H9 (cell line): ENCODE data around the gene NUP107. TPM values are rescaled to one million over a fixed set of nuclear protein-coding genes. Genes with fewer than 3 reads are reported as not detected.

Source experiments
- DNase-seq: peaks from one replicate; pipeline ENCODE4 v3.0.0-alpha.2; 2017
- H2AFZ ChIP-seq: one replicate; pipeline ENCODE4 v1.6.1; 2013; ENCODE audit warnings: mild to moderate bottlenecking, low read length, control low read depth, moderate library complexity
- H2AK5ac ChIP-seq: 2 replicates; pipeline ENCODE4 v1.6.1; 2013; ENCODE audit warnings: low read length, control low read depth, mixed read lengths; ENCODE audit not compliant: insufficient read length
- H2BK120ac ChIP-seq: one replicate; pipeline ENCODE4 v1.6.1; 2013; ENCODE audit warnings: low read depth, mild to moderate bottlenecking, low read length, control low read depth, inconsistent platforms; ENCODE audit not compliant: poor library complexity, severe bottlenecking
- H2BK12ac ChIP-seq: 2 replicates; pipeline ENCODE4 v1.6.1; 2013; ENCODE audit warnings: low read length, control low read depth, mixed read lengths, low read depth; ENCODE audit not compliant: insufficient read length
- H2BK15ac ChIP-seq: 2 replicates; pipeline ENCODE4 v1.6.1; 2013; ENCODE audit warnings: low read depth, low read length, control low read depth
- H2BK20ac ChIP-seq: one replicate; pipeline ENCODE4 v1.6.1; 2013; ENCODE audit warnings: low read depth, mild to moderate bottlenecking, low read length, control low read depth, inconsistent platforms; ENCODE audit not compliant: poor library complexity, severe bottlenecking
- H2BK5ac ChIP-seq: 2 replicates; pipeline ENCODE4 v1.6.1; 2013; ENCODE audit warnings: low read length, control low read depth, mixed read lengths; ENCODE audit not compliant: insufficient read length
- H3K14ac ChIP-seq: 2 replicates; pipeline ENCODE4 v1.6.1; 2013; ENCODE audit warnings: low read length, control low read depth; ENCODE audit not compliant: insufficient read depth
- H3K18ac ChIP-seq: 2 replicates; pipeline ENCODE4 v1.6.1; 2013; ENCODE audit warnings: low read depth, mild to moderate bottlenecking, mixed read lengths, low read length, control low read depth; ENCODE audit not compliant: insufficient read length
- H3K23ac ChIP-seq: 2 replicates; pipeline ENCODE4 v1.6.1; 2013; ENCODE audit warnings: low read length, control low read depth, mixed read lengths, low read depth; ENCODE audit not compliant: insufficient read length
- H3K23me2 ChIP-seq: 2 replicates; pipeline ENCODE4 v1.6.1; 2013; ENCODE audit warnings: low read depth, mild to moderate bottlenecking, mixed read lengths, low read length, control low read depth; ENCODE audit not compliant: insufficient read length, poor library complexity, severe bottlenecking
- H3K27ac ChIP-seq: 2 replicates; pipeline ENCODE4 v1.5.1; 2013; ENCODE audit warnings: low read length, control low read depth, mixed read lengths, low read depth; ENCODE audit not compliant: insufficient read length
- H3K27me3 ChIP-seq: 2 replicates; pipeline ENCODE4 v1.6.1; 2013; ENCODE audit warnings: low read length, control low read depth, inconsistent platforms; ENCODE audit not compliant: insufficient read depth
- H3K4ac ChIP-seq: 2 replicates; pipeline ENCODE4 v1.6.1; 2013; ENCODE audit warnings: low read depth, mild to moderate bottlenecking, control low read depth, inconsistent platforms, low read length, moderate library complexity
- H3K4me1 ChIP-seq: 2 replicates; pipeline ENCODE4 v1.6.1; 2013; ENCODE audit warnings: low read length, control low read depth, inconsistent platforms; ENCODE audit not compliant: insufficient read depth
- H3K4me2 ChIP-seq: 2 replicates; pipeline ENCODE4 v1.6.1; 2013; ENCODE audit warnings: low read length, control low read depth, mixed read lengths; ENCODE audit not compliant: insufficient read length, insufficient read depth
- H3K56ac ChIP-seq: 2 replicates; pipeline ENCODE4 v1.6.1; 2013; ENCODE audit warnings: low read depth, mild to moderate bottlenecking, mixed read lengths, low read length, control low read depth; ENCODE audit not compliant: insufficient read length
- H3K79me1 ChIP-seq: 2 replicates; pipeline ENCODE4 v1.6.1; 2013; ENCODE audit warnings: low read depth, mild to moderate bottlenecking, moderate library complexity, low read length, control low read depth, inconsistent platforms; ENCODE audit not compliant: insufficient read depth, poor library complexity, severe bottlenecking
- H3K79me2 ChIP-seq: 2 replicates; pipeline ENCODE4 v1.6.1; 2013; ENCODE audit warnings: low read length, control low read depth, inconsistent platforms; ENCODE audit not compliant: insufficient read depth
- H3K9ac ChIP-seq: 2 replicates; pipeline ENCODE4 v1.6.1; 2013; ENCODE audit warnings: low read length, control low read depth, mixed read lengths; ENCODE audit not compliant: insufficient read length; ENCODE audit errors: extremely low read depth
- H3K9me3 ChIP-seq: one replicate; pipeline ENCODE4 v1.6.1; 2013; ENCODE audit warnings: low read depth, low read length, inconsistent platforms; ENCODE audit not compliant: control insufficient read depth
- H3T11ph ChIP-seq: one replicate; pipeline ENCODE4 v1.6.1; 2013; ENCODE audit warnings: mild to moderate bottlenecking, low read length, control low read depth, inconsistent platforms
- H4K20me1 ChIP-seq: one replicate; pipeline ENCODE4 v1.6.1; 2013; ENCODE audit not compliant: control insufficient read depth, insufficient read length, insufficient read depth
- H4K5ac ChIP-seq: 2 replicates; pipeline ENCODE4 v1.6.1; 2013; ENCODE audit warnings: low read depth, mild to moderate bottlenecking, mixed read lengths, low read length, control low read depth; ENCODE audit not compliant: insufficient read length
- H4K8ac ChIP-seq: replicated peaks from 2 replicates; pipeline ENCODE4 v1.6.1; 2013; ENCODE audit warnings: low read length, control low read depth, mixed read lengths, low read depth; ENCODE audit not compliant: insufficient read length
- H4K91ac ChIP-seq: 2 replicates; pipeline ENCODE4 v1.6.1; 2013; ENCODE audit warnings: low read depth, mild to moderate bottlenecking, moderate library complexity, mixed read lengths, low read length, control low read depth; ENCODE audit not compliant: insufficient read length
- H3K27ac Mint-ChIP-seq, 3 experiments: 2 replicates in 2 of 3; 3 replicates in 1 of 3; pipeline ENCODE4 v1.8.0; 2020 to 2021; ENCODE audit warnings: mixed read lengths in 3 of 3, mild to moderate bottlenecking in 1 of 3, moderate library complexity in 1 of 3
- H3K27me3 Mint-ChIP-seq: 2 replicates; pipeline ENCODE4 v1.8.0; 2021; ENCODE audit warnings: low read depth, mild to moderate bottlenecking, moderate library complexity, mixed read lengths
- H3K36me3 Mint-ChIP-seq, 3 experiments: 2 replicates in 2 of 3; 3 replicates in 1 of 3; pipeline ENCODE4 v1.8.0; 2020 to 2021; ENCODE audit warnings: low read depth in 3 of 3, mixed read lengths in 3 of 3; ENCODE audit not compliant: insufficient read depth in 1 of 3
- H3K4me1 Mint-ChIP-seq, 2 experiments: 2 replicates each; pipeline ENCODE4 v1.8.0; 2020; ENCODE audit warnings: mixed read lengths in 2 of 2
- H3K4me3 Mint-ChIP-seq, 2 experiments: 2 replicates in 1 of 2; 3 replicates in 1 of 2; pipeline ENCODE4 v1.8.0; 2020 to 2021; ENCODE audit warnings: mild to moderate bottlenecking in 2 of 2, mixed read lengths in 2 of 2, moderate library complexity in 1 of 2
- H3K9me3 Mint-ChIP-seq, 2 experiments: 2 replicates in 1 of 2; 3 replicates in 1 of 2; pipeline ENCODE4 v1.8.0; 2020; ENCODE audit warnings: mild to moderate bottlenecking in 2 of 2, mixed read lengths in 2 of 2, moderate library complexity in 1 of 2
- WGBS: extraction: QIAGEN DNeasy Blood & Tissue Kit; methylation state at CpG from one replicate; pipeline ENCODE4 v1.1.7; 2013; ENCODE audit warnings: missing lambda C conversion rate, low lambda C conversion rate, mixed read lengths; ENCODE audit not compliant: insufficient read length; ENCODE audit errors: extremely low coverage; 5-methylcytosine and 5-hydroxymethylcytosine counted together
- total RNA-seq: library from RNA; stranded (reverse); gene quantifications from 2 replicates; pipeline ENCODE4 v1.2.1, GENCODE V29; 2021
- TF ChIP-seq, protein P1 (sequence below): fragments of 200-600 bp; sonication (generic); conservative IDR thresholded peaks from 3 replicates; pipeline ENCODE4 v1.8.0; 2021; ENCODE audit warnings: antibody characterized with exemption, mild to moderate bottlenecking

The NUP107 gene
- total RNA-seq, 1 experiment from 2014 or later: 147 TPM

DNA sequence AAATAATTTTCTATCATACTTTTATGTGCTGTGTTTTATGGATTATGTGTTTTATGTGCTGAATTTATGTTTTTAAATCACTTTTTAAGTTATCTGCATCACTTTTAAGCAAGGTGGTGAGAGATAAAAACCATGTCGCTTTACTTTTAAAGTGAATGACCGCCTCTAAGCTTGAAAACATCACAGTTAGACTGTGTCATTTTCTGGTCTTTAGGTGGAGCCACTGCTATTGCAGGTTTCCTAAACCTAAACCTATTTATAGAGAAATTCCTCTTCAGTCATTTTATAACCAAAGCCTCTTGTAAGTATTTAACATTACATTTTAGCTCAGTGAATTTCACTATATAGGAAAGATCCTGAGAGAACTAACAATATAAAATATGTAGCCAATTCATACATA is 100.2 kb downstream of the NUP107 start:
- TF ChIP-seq, protein P1, sequence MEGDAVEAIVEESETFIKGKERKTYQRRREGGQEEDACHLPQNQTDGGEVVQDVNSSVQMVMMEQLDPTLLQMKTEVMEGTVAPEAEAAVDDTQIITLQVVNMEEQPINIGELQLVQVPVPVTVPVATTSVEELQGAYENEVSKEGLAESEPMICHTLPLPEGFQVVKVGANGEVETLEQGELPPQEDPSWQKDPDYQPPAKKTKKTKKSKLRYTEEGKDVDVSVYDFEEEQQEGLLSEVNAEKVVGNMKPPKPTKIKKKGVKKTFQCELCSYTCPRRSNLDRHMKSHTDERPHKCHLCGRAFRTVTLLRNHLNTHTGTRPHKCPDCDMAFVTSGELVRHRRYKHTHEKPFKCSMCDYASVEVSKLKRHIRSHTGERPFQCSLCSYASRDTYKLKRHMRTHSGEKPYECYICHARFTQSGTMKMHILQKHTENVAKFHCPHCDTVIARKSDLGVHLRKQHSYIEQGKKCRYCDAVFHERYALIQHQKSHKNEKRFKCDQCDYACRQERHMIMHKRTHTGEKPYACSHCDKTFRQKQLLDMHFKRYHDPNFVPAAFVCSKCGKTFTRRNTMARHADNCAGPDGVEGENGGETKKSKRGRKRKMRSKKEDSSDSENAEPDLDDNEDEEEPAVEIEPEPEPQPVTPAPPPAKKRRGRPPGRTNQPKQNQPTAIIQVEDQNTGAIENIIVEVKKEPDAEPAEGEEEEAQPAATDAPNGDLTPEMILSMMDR: peak; percentile 27; the same call in 1 of the 3 replicates
- WGBS: no CpG with 5 or more reads among the region's 2 CpGs
- H3K23me2 ChIP-seq: no peaks in the 10 kb centered on the region
- H3K27me3 Mint-ChIP-seq: no peaks in the 10 kb centered on the region; the same call in 1 of the 2 replicates
- H3K79me1 ChIP-seq: no peaks in the 10 kb centered on the region
- DNase-seq: no peak
- no peak overlapping the region for H3K4ac ChIP-seq
- no peak overlapping the region; a peak in 1 of 7 replicates for H3K27ac Mint-ChIP-seq
- no peaks in the 10 kb centered on the region for H3K36me3 Mint-ChIP-seq
- H3K4me2 ChIP-seq: no peak overlapping the region
- H2AK5ac ChIP-seq: no peak overlapping the region
- no peaks in the 10 kb centered on the region for H4K20me1 ChIP-seq
- H3K4me1 Mint-ChIP-seq: peaks cover 4 to 9% of the 10 kb centered on the region in 2 experiments; a peak in 3 of 4 replicates
- H3K9ac ChIP-seq: no peak overlapping the region
- no peak overlapping the region for H2BK120ac ChIP-seq
- H4K91ac ChIP-seq: no peak overlapping the region
- no peak overlapping the region for H2BK5ac ChIP-seq
- H3K27me3 ChIP-seq: no peaks in the 10 kb centered on the region
- no peak overlapping the region for H4K8ac ChIP-seq
- H4K5ac ChIP-seq: no peak overlapping the region
- no peak overlapping the region for H2BK15ac ChIP-seq
- no peaks in the 10 kb centered on the region for H3K4me1 ChIP-seq
- H3K9me3 ChIP-seq: no peaks in the 10 kb centered on the region
- no peak overlapping the region for H3T11ph ChIP-seq
- no peaks in the 10 kb centered on the region for H3K9me3 Mint-ChIP-seq
- no peaks in the 10 kb centered on the region for H3K79me2 ChIP-seq
- H2AFZ ChIP-seq: no peak overlapping the region
- no peak overlapping the region for H3K27ac ChIP-seq
- H2BK20ac ChIP-seq: no peak overlapping the region
- H2BK12ac ChIP-seq: no peak overlapping the region
- H3K56ac ChIP-seq: no peak overlapping the region
- H3K4me3 Mint-ChIP-seq: no peak overlapping the region
- no peak overlapping the region for H3K18ac ChIP-seq
- H3K23ac ChIP-seq: no peak overlapping the region
- no peak overlapping the region for H3K14ac ChIP-seq
